PFSK-1 (cell line): ENCODE data around the gene SPATA6L.

Source experiments
- FOXP2 ChIP-seq: optimal IDR thresholded peaks from 2 replicates; pipeline ENCODE3; 2011; ENCODE audit warnings: borderline replicate concordance, control low read depth, inconsistent platforms; ENCODE audit not compliant: insufficient read depth; ENCODE audit errors: extremely low read length, extremely low read depth
- POLR2AphosphoS5 ChIP-seq: IDR thresholded peaks from 2 replicates; pipeline ENCODE4 v1.6.1; 2012; ENCODE audit warnings: low read depth, mild to moderate bottlenecking, control low read depth, low read length, moderate library complexity
- SIN3A ChIP-seq: IDR thresholded peaks from 2 replicates; pipeline ENCODE4 v1.6.1; 2012; ENCODE audit warnings: mild to moderate bottlenecking, low read length, moderate library complexity, borderline replicate concordance; ENCODE audit not compliant: insufficient read depth
- TAF1 ChIP-seq: IDR thresholded peaks from 2 replicates; pipeline ENCODE4 v1.6.1; 2012; ENCODE audit warnings: low read length, control low read depth, borderline replicate concordance; ENCODE audit not compliant: insufficient read depth
- TF ChIP-seq, protein P1 (sequence below), 2 experiments: IDR thresholded peaks; 2 replicates each; pipeline versions ENCODE4 v1.6.1 to v1.8.0; 2011 to 2012; ENCODE audit warnings: low read depth in 2 of 2, low read length in 2 of 2, control low read depth in 1 of 2, inconsistent platforms in 1 of 2, mild to moderate bottlenecking in 1 of 2, moderate library complexity in 1 of 2; ENCODE audit not compliant: insufficient read depth in 1 of 2

DNA sequence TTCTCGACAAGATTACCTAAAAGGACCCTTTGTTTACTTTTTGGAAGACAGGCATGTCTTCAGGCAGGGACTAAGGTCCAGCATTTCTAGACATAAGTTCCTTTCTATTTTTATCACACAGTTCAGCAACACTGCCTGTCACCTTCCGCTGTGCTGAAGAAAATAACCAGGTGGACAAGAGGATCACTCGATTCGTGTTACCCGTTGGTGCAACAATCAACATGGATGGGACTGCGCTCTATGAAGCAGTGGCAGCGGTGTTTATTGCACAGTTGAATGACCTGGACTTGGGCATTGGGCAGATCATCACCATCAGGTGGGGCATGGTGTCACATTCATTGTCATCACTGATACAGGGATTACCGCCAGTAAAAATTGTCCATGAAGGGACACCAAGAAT lies 89.8 kb downstream of the SPATA6L start:
- TF ChIP-seq SIN3A (no peak), POLR2AphosphoS5 (no peak), TAF1 (no peak), FOXP2 (no peak)
- TF ChIP-seq, protein P1, sequence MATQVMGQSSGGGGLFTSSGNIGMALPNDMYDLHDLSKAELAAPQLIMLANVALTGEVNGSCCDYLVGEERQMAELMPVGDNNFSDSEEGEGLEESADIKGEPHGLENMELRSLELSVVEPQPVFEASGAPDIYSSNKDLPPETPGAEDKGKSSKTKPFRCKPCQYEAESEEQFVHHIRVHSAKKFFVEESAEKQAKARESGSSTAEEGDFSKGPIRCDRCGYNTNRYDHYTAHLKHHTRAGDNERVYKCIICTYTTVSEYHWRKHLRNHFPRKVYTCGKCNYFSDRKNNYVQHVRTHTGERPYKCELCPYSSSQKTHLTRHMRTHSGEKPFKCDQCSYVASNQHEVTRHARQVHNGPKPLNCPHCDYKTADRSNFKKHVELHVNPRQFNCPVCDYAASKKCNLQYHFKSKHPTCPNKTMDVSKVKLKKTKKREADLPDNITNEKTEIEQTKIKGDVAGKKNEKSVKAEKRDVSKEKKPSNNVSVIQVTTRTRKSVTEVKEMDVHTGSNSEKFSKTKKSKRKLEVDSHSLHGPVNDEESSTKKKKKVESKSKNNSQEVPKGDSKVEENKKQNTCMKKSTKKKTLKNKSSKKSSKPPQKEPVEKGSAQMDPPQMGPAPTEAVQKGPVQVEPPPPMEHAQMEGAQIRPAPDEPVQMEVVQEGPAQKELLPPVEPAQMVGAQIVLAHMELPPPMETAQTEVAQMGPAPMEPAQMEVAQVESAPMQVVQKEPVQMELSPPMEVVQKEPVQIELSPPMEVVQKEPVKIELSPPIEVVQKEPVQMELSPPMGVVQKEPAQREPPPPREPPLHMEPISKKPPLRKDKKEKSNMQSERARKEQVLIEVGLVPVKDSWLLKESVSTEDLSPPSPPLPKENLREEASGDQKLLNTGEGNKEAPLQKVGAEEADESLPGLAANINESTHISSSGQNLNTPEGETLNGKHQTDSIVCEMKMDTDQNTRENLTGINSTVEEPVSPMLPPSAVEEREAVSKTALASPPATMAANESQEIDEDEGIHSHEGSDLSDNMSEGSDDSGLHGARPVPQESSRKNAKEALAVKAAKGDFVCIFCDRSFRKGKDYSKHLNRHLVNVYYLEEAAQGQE (IDR thresholded peaks at IDR 0.05; ENCODE audit: insufficient read depth in 1 of 2, low read depth in 2 of 2, low read length in 2 of 2): no peak
